Measurements from ENCODE around the gene TMCC2.
"Not testable (repeated sequence)": the region's sequence is repeated elsewhere in the genome, so short reads cannot be mapped to it uniquely, and the experiment has no call there.

The TMCC2 gene

GRCh38 chr1:205216588-205216987 lies 11.2 kb upstream of the TMCC2 start:
- no peak for DNase-seq

- DNase-seq, result no peak
These were observed 10.3 kb upstream of the TMCC2 start for GRCh38 chr1:205217418-205217817.

GRCh38 chr1:205220421-205220820 lies 7.3 kb upstream of the TMCC2 start:
- no peak for DNase-seq

GRCh38 chr1:205224736-205225135 lies 3.0 kb upstream of the TMCC2 start:
- DNase-seq, result peak; percentile 12

- DNase-seq, result no peak
These were observed 1.6 kb upstream of the TMCC2 start for GRCh38 chr1:205225901-205226765.

- peak; percentile 8 for DNase-seq
These were observed 720 bp upstream of the TMCC2 start for GRCh38 chr1:205226868-205227583.

GRCh38 chr1:205228093-205228521 lies 361 bp downstream of the TMCC2 start:
- peak; percentile 33 for DNase-seq

GRCh38 chr1:205229399-205229871 lies 1.7 kb downstream of the TMCC2 start:
- DNase-seq, result peak; percentile 87

- DNase-seq, result peak; percentile 19
These were observed 2.4 kb downstream of the TMCC2 start for GRCh38 chr1:205229916-205230700.

GRCh38 chr1:205230982-205231381 lies 3.2 kb downstream of the TMCC2 start:
- DNase-seq, result no peak

GRCh38 chr1:205232127-205232820 lies 4.5 kb downstream of the TMCC2 start:
- DNase-seq, result no peak

GRCh38 chr1:205232945-205233397 lies 5.2 kb downstream of the TMCC2 start:
- no peak for DNase-seq

- DNase-seq, result not testable (repeated sequence)
These were observed 6.2 kb downstream of the TMCC2 start for GRCh38 chr1:205233986-205234385.

GRCh38 chr1:205235951-205236350 lies 8.2 kb downstream of the TMCC2 start:
- no peak for DNase-seq

GRCh38 chr1:205236526-205236925 lies 8.8 kb downstream of the TMCC2 start:
- no peak for DNase-seq

GRCh38 chr1:205236951-205237475 lies 9.3 kb downstream of the TMCC2 start:
- no peak for DNase-seq

GRCh38 chr1:205237526-205238484 lies 10.1 kb downstream of the TMCC2 start:
- DNase-seq, result no peak

- DNase-seq, result no peak
These were observed 11.3 kb downstream of the TMCC2 start for GRCh38 chr1:205239078-205239477.

- no peak for DNase-seq
These were observed 12.4 kb downstream of the TMCC2 start for GRCh38 chr1:205240118-205240517.

- DNase-seq, result no peak
These were observed 12.8 kb downstream of the TMCC2 start for GRCh38 chr1:205240569-205240968.

Measured in NCI-H146 (cell line).